ENCODE results near the gene CBLN4.

DNA sequence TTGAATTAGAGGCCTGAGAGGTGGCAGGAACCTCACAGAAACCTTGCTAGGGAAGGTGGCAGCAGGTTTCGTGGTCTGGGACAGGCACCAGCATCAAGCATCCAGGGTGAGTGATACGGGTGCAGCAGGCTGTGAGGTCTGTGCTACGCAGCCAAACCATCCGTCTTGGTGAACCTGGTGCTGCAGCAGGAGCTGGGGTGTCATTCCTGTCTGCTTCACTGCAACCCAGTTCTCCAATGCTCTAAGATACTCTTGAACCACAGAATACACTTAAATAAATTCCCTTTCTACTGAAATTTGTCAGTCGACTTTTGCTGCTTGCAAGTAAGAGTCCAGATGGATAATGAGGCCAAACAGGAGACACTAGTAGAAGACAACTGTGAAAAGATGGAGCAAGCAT lies 9.7 kb upstream of the CBLN4 start:
- TF ChIP-seq ZNF274 (IDR thresholded peaks at IDR 0.05; ENCODE audit: insufficient read depth, insufficient read length): no peak
- TF ChIP-seq, protein P1, sequence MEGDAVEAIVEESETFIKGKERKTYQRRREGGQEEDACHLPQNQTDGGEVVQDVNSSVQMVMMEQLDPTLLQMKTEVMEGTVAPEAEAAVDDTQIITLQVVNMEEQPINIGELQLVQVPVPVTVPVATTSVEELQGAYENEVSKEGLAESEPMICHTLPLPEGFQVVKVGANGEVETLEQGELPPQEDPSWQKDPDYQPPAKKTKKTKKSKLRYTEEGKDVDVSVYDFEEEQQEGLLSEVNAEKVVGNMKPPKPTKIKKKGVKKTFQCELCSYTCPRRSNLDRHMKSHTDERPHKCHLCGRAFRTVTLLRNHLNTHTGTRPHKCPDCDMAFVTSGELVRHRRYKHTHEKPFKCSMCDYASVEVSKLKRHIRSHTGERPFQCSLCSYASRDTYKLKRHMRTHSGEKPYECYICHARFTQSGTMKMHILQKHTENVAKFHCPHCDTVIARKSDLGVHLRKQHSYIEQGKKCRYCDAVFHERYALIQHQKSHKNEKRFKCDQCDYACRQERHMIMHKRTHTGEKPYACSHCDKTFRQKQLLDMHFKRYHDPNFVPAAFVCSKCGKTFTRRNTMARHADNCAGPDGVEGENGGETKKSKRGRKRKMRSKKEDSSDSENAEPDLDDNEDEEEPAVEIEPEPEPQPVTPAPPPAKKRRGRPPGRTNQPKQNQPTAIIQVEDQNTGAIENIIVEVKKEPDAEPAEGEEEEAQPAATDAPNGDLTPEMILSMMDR (IDR thresholded peaks at IDR 0.05 in 2 of 3, conservative IDR thresholded peaks at IDR 0.05 in 1 of 3; ENCODE audit: control insufficient read depth in 2 of 3, extremely low read depth in 1 of 3, insufficient read depth in 1 of 3, low read depth in 3 of 3, low read length in 3 of 3): no peak
- TF ChIP-seq ESRRA (IDR thresholded peaks at IDR 0.05; ENCODE audit: low read length): no peak
- TF ChIP-seq, protein P2, sequence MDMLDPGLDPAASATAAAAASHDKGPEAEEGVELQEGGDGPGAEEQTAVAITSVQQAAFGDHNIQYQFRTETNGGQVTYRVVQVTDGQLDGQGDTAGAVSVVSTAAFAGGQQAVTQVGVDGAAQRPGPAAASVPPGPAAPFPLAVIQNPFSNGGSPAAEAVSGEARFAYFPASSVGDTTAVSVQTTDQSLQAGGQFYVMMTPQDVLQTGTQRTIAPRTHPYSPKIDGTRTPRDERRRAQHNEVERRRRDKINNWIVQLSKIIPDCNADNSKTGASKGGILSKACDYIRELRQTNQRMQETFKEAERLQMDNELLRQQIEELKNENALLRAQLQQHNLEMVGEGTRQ (IDR thresholded peaks at IDR 0.05; ENCODE audit: borderline replicate concordance, low read depth, low read length): no peak
- TF ChIP-seq GABPA (IDR thresholded peaks at IDR 0.05; ENCODE audit: low read depth): no peak
- no peak for TF ChIP-seq TCF3 (IDR thresholded peaks at IDR 0.05; ENCODE audit: borderline replicate concordance, insufficient read depth, low read depth, low read length)
- no peak for TF ChIP-seq NRF1 (conservative IDR thresholded peaks at IDR 0.05; ENCODE audit: low read depth, low read length)
- no peak for TF ChIP-seq EP300 (IDR thresholded peaks at IDR 0.05; ENCODE audit: borderline replicate concordance in 1 of 2, control insufficient read depth in 1 of 2, low read depth in 2 of 2, low read length in 2 of 2)
- no peak for TF ChIP-seq YY1 (IDR thresholded peaks at IDR 0.05; ENCODE audit: low read depth, low read length)

All from GM12878 (cell line).